Keratinocyte (primary cell): ENCODE data around the gene ARID3C. TPM values are rescaled to one million over a fixed set of nuclear protein-coding genes. Genes with fewer than 3 reads are reported as not detected.

Experiments
- DNase-seq: peaks from one replicate; pipeline ENCODE4 v3.0.0-alpha.2; 2011; ENCODE audit warnings: low read depth, missing footprints, low spot score
- FAIRE-seq: peaks from 2 replicates; lab custom pipeline; 2011; peaks lifted over from hg19 to GRCh38; lab: Jason Lieb, UNC
- H2AFZ ChIP-seq: 2 replicates; pipeline ENCODE4 v1.6.0; 2012; ENCODE audit warnings: low read length, control low read depth, inconsistent platforms; ENCODE audit not compliant: control insufficient read depth
- H3K27ac ChIP-seq: 2 replicates; pipeline ENCODE4 v1.5.1; 2011; ENCODE audit warnings: low read length; ENCODE audit not compliant: control insufficient read depth, insufficient read depth
- H3K27me3 ChIP-seq: 3 replicates; pipeline ENCODE4 v1.6.0; 2011; ENCODE audit warnings: low read length; ENCODE audit not compliant: control insufficient read depth, insufficient read depth; ENCODE audit errors: extremely low read depth
- H3K36me3 ChIP-seq, 2 experiments: 2 replicates in 1 of 2; 3 replicates in 1 of 2; pipeline ENCODE4 v1.5.1; 2011; ENCODE audit warnings: low read length in 2 of 2, mild to moderate bottlenecking in 1 of 2; ENCODE audit not compliant: control insufficient read depth in 2 of 2, insufficient read depth in 2 of 2; ENCODE audit errors: extremely low read depth in 1 of 2
- H3K4me1 ChIP-seq: 3 replicates; pipeline ENCODE4 v1.5.1; 2011; ENCODE audit warnings: low read length; ENCODE audit not compliant: control insufficient read depth, insufficient read depth; ENCODE audit errors: extremely low read depth
- H3K4me2 ChIP-seq: 3 replicates; pipeline ENCODE4 v1.6.0; 2011; ENCODE audit warnings: low read depth, low read length; ENCODE audit not compliant: control insufficient read depth, insufficient read depth; ENCODE audit errors: extremely low read depth
- H3K4me3 ChIP-seq, 3 experiments: fragments of 200-600 bp in 1 of 3; sonication (generic) in 1 of 3; 2 replicates in 2 of 3; 3 replicates in 1 of 3; pipeline ENCODE4 v1.5.1; 2011 to 2016; ENCODE audit warnings: low read length in 3 of 3, mild to moderate bottlenecking in 3 of 3, control low read depth in 2 of 3, inconsistent platforms in 1 of 3, low read depth in 1 of 3, mixed read lengths in 1 of 3, mixed run types in 1 of 3, moderate library complexity in 1 of 3; ENCODE audit not compliant: control insufficient read depth in 2 of 3, insufficient read depth in 2 of 3; ENCODE audit errors: extremely low read depth in 1 of 3
- H3K79me2 ChIP-seq: 2 replicates; pipeline ENCODE4 v1.6.0; 2012; ENCODE audit warnings: low read length; ENCODE audit not compliant: control insufficient read depth, insufficient read depth
- H3K9ac ChIP-seq: 3 replicates; pipeline ENCODE4 v1.6.0; 2011; ENCODE audit warnings: low read length; ENCODE audit not compliant: control insufficient read depth, insufficient read depth; ENCODE audit errors: extremely low read depth
- H3K9me1 ChIP-seq: 3 replicates; pipeline ENCODE4 v1.6.0; 2011; ENCODE audit warnings: low read length; ENCODE audit not compliant: control insufficient read depth, insufficient read depth; ENCODE audit errors: extremely low read depth
- H3K9me3 ChIP-seq: 2 replicates; pipeline ENCODE4 v1.5.1; 2012; ENCODE audit warnings: low read depth, low read length; ENCODE audit not compliant: control insufficient read depth
- H4K20me1 ChIP-seq: 3 replicates; pipeline ENCODE4 v1.6.0; 2011; ENCODE audit warnings: low read length; ENCODE audit not compliant: control insufficient read depth, insufficient read depth; ENCODE audit errors: extremely low read depth
- CTCF ChIP-seq, 3 experiments: IDR thresholded peaks in 1 of 3; conservative IDR thresholded peaks in 1 of 3; optimal IDR thresholded peaks in 1 of 3; 2 replicates in 2 of 3; 3 replicates in 1 of 3; pipeline versions ENCODE3 to v1.5.1; 2011; ENCODE audit warnings: low read length in 3 of 3, mild to moderate bottlenecking in 3 of 3, moderate library complexity in 2 of 3, control low read depth in 1 of 3, inconsistent platforms in 1 of 3; ENCODE audit not compliant: insufficient read depth in 2 of 3; ENCODE audit errors: extremely low read depth in 1 of 3
- EZH2 ChIP-seq: IDR thresholded peaks from one replicate; pipeline ENCODE4 v1.6.1; 2012; ENCODE audit warnings: inconsistent platforms, mild to moderate bottlenecking, low read length, moderate library complexity
- dilution Hi-C: fragments of 300-500 bp; cut with MboI; formaldehyde crosslinking; loops from one replicate; pipeline ENCODE4 v1.7.0; 2020; ENCODE audit warnings: low sequenced_read_pairs; ENCODE audit not compliant: extremely low pct_ligation_motif_present
- polyA plus RNA-seq, 5 experiments: library from polyadenylated mRNA; depleted of rRNA in 3 of 5; stranded (reverse) in 3 of 5; stranded (forward) in 1 of 5; unstranded in 1 of 5; fragments of >200 nt; gene quantifications; 1 replicate in 1 of 5; 2 replicates in 3 of 5; 3 replicates in 1 of 5; pipeline versions ENCODE4 v1.2.1 to v1.2.3, GENCODE V29; 2011 to 2012; ENCODE audit warnings: missing spikeins in 2 of 5, low read depth in 1 of 5, low replicate concordance in 1 of 5

The ARID3C gene
- polyA plus RNA-seq, 1 donor (not counting 4 experiments of a cell fraction or from before 2014, with no cell fraction given) = not detected

- H3K27ac ChIP-seq = peak within 1 kb of the TSS; percentile 60
- no peak for TF ChIP-seq EZH2
- TF ChIP-seq CTCF (optimal IDR thresholded peaks at IDR 0.05 in 1 of 3, IDR thresholded peaks at IDR 0.05 in 1 of 3, conservative IDR thresholded peaks at IDR 0.05 in 1 of 3; ENCODE audit: extremely low read depth in 1 of 3, insufficient read depth in 2 of 3, low read length in 3 of 3) = no peak
- FAIRE-seq = peak; percentile 99
Measured at GRCh38 chr9:34620061-34620994, 8.5 kb downstream of the ARID3C start, which contains the start of gene DCTN3. Gene DCTN3 (minus strand): TSS chr9:34620495. CDS start chr9:34620464, 31 bp downstream.

GRCh38 chr9:34615132-34615531, 13.7 kb downstream of the ARID3C start:
- peaks cover 18% of the 10 kb centered on the region for H3K79me2 ChIP-seq
- no peak for TF ChIP-seq EZH2
- no peak for TF ChIP-seq CTCF (optimal IDR thresholded peaks at IDR 0.05 in 1 of 3, IDR thresholded peaks at IDR 0.05 in 1 of 3, conservative IDR thresholded peaks at IDR 0.05 in 1 of 3; ENCODE audit: extremely low read depth in 1 of 3, insufficient read depth in 2 of 3, low read length in 3 of 3)
- H4K20me1 ChIP-seq = no peaks in the 10 kb centered on the region
- no peak overlapping the region for H3K4me2 ChIP-seq
- H3K36me3 ChIP-seq = peaks cover 24 to 28% of the 10 kb centered on the region in 2 experiments
- FAIRE-seq (no peak), DNase-seq (no peak)
- H2AFZ ChIP-seq = no peak overlapping the region
- no peak overlapping the region for H3K4me3 ChIP-seq
- peaks cover 3% of the 10 kb centered on the region for H3K9me1 ChIP-seq
- H3K9ac ChIP-seq = no peak overlapping the region
- no peaks in the 10 kb centered on the region for H3K27me3 ChIP-seq
- H3K27ac ChIP-seq = no peak overlapping the region
- H3K9me3 ChIP-seq = no peaks in the 10 kb centered on the region
- dilution Hi-C loops = no loop called here
- peaks cover 27% of the 10 kb centered on the region for H3K4me1 ChIP-seq

More at GRCh38 chr9:34620061-34620994, 8.5 kb downstream of the ARID3C start, which contains the start of gene DCTN3:
- Histone ChIP-seq H3K4me2 (peak within 1 kb of the TSS; percentile 93), H2AFZ (peak within 1 kb of the TSS; percentile 96), H3K9ac (peak within 1 kb of the TSS; percentile 79), H3K79me2 (peaks cover 6% of the 10 kb centered on the region), H3K27me3 (peaks cover 3% of the 10 kb centered on the region), H3K36me3 (peaks cover 16 to 24% of the 10 kb centered on the region in 2 experiments), H4K20me1 (no peaks in the 10 kb centered on the region), H3K4me1 (peaks cover 14% of the 10 kb centered on the region), H3K9me3 (no peaks in the 10 kb centered on the region), H3K9me1 (no peaks in the 10 kb centered on the region), H3K4me3 (peak within 1 kb of the TSS; percentile 72 to 84 (median 77))
- dilution Hi-C loops = no loop called here
- DNase-seq = no peak
